Stimulated activated CD8-positive, alpha-beta memory T cell treated with anti-CD3 and anti-CD28 coated beads, Interleukin-15, amount 100 ng/mL, for 24 hours (primary cell): Measurements from ENCODE around the gene PRKN.

Source experiments
- DNase-seq: peaks from one replicate; pipeline ENCODE4 v3.0.0-alpha.2; 2020; ENCODE audit warnings: low read depth

Gene PRKN

DNA sequence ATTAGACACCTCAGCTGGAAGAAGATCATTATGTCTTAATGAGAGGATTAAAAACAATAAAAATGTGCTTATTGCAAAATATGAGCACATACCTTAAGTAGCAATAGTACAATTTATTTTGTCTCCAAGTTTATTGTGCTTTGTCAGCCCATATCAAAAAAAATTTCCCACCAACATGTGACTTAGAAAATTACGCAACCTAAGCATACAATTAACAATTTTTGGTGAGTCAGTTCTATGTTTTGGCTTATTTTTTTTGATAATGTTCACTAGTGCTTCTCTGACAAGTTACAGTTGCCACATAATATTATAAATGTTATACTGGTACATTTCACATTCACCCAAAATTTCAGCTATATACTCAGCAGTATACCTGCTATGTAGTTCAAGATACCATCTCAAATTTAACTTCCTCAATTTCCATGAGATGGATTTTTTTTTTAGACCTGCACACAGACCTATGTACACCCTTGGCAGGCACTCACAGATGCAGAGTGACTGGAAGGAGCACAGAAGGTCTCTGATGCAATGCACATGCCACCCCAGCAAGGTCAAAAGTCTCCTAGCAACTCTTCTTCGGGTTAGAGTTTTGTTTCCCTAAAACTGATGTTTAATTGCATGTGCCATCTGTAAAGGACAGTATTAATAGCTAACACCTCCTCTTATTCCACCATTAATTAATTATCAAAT, 112.4 kb downstream of the PRKN start:
- no peak for DNase-seq

DNA sequence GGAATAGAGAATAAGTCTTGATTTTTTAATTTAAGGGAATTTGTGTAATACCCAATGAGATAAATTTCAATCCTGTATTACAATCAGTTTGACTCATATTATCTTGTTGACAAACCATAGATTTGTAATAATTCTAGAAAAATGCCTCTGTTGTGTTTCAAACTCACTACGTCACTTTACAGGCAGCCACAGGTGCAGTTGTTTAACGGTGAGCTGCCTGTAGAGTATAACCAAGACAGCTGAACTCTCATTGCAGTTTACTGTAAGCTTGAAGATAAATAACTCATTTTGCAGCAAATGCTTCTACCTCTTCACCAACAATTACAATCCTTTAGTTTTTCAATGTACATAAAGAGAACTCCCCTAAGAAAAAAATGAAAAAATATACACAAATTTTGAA, 114.3 kb downstream of the PRKN start:
- no peak for DNase-seq

DNA sequence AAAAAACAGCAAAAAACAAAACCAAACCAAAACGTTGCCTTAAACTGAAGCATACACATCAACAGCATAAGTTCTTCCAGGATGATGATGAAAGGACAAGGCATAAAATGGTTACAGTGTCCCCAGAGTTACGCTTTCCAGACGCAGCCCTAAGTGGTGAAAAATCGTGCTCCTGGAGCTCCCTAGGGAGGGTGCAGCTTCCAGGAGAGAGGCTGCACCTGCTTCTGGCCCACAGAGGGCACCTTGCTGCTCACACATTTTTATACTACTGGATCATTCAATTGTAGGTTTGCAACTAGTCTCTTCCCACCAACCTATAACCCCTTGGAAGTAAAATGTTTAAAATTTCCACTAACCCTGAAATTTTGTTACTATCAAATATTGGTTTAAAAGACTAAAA, 115.0 kb downstream of the PRKN start:
- DNase-seq: no peak

DNA sequence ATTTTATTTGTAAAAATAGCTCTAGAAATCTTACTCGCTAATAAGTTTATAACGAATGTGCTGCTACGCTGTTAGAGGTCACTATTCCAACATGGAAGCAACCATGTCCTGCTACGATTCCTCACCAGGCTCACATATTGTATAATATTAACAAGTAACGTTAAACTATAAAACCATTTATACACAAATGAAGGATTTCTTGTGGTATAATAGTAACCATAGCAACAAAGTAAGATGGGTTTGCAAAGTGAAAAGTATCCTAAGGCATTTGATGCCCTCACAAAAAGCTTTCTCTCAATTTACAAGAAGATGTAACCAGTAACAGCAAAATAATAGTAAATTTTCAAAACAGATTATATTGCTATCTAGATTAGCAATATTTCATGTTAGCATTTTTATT, 117.2 kb downstream of the PRKN start:
- no peak for DNase-seq

DNA sequence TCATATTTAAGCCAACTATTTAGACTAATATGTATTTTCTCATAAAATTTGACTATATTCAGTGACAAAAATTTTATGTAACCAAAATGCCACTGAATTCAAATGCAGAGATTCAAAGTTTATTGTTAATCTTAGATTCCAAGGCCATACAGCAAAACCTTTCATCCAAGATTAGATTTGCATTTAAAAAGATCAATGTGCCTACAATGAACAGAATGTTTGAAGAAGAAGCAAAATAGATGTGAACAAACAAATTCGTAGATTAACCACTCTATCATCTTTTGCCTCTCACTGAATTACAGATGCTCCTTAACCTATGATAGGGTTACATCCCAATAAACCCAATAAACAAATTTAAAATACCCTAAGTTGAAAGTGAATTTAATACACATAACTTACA, 121.7 kb downstream of the PRKN start:
- no peak for DNase-seq

DNA sequence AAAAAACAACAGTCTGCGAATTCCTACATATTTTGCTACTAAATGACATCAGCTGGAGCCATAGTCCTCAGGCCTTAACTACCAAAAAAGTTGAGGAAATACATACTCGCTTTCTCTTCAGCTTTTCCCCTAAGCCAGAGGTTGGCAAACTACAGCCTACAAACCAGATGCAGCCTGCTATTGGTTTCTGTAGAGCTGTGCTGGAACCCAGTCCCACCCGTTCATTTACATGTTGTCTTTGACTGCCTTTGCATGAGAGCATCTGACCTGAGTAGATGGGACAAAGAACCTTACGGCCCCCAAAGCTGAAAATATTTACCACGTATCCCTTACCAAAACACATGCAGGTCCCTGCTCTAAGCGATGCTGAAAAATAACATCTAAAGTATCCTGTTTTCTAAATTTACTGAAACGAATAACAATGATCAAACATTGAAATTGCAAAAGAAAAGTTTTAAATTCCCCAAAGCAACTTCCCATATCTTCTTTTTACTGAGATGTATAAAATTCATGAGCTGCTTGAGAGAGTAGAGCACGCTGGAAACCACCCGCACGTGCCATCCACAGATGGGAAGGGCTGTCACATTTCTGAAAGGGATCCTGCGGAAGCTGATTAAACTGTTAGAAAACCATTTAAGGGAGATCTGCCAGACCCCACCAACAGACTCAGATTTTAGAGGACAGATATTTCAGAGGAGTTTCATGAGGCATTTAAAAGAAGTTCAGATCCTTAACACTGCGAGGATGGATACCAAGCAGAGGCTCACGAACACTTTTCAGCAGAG, 124.1 kb downstream of the PRKN start:
- DNase-seq: no peak

DNA sequence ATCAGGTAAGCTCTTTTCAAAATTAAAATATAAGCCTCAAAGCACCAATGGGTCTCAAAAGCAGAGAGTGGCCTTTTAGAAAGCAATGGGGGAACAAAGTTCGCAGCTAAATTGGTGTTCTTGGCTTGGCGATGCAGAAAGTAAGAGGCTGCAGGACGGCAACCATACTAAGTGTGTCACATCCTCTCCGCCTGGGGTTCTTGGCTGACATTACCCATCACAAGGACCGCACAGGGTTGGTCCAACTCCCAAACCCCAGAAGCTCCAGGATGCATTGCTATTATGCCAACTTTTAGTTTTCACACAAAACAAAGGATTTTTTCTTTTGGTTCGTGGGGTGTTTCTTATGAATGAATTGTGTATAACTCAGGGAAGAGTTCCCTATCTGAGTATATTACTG, 124.8 kb downstream of the PRKN start:
- no peak for DNase-seq

DNA sequence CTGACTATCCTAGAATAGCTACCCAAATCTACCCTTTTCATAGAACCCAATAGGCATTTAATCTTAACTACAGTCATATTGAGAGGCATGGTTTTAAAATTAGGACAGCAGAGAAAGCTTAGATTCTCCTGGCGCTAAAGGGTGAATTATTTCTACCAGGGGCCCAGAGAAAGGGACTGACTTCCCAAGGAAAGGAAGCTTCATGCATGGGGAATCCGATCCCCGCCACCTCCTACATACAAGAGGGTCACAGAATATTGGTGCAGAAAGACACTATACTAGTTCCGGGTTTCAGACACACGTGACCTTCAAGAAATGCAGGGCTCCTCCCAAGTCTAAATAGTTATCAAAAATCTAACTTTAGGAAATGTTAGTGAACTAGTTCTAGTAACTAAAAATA, 130.9 kb downstream of the PRKN start:
- DNase-seq: no peak

DNA sequence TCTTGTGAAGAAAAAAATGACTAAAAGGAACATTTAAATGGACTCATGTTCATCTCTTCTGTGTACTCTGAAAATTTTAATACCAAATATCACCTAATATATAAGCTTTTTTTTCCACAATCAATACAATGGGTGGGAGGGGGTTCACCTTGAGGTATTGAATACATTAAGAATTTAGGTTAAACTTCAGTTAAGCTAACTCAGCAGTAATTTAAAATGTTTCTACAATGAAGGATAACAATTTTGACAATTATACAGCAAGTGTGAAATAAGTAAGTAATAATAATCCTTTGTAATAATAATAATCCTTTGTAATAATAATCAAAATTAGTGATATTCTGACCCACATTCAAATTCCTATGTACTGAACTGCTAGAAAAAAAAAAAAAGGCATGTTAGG, 136.0 kb downstream of the PRKN start:
- DNase-seq: no peak

DNA sequence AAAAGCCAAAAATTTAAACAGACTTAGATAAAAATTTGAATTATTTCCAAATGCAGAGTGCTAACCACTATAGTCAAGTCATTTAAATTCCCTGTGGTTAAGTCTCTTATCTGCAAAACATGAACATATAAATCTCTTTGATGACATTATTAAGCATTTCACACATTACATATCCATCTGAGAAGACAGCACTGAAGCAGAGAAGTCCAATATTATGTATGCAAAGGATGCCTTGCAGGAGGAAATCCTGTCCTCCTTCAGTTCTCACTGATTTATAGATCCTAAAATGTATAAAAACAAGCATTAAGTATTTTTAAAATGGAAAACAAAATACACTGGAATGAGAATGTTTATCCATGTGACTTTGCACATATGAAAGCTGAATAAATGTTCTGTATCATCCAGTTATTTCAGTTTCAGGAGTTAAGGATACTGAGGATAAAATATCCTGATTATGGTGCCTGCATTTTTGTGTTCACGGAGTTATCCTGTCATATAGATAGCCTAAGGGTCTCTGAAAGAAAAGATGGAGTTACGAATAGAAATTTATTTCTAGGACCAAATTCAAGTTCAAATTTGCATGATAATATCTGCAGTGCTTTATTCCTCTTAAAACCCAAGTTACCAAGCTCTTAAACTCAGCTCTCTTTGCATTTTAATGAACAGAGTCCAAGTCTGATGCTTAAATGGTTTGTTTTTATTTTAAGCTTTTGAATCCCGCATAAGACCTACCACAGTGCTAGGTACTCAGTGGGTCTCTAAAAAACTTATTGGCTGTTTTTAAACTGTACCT, 145.4 kb downstream of the PRKN start:
- no peak for DNase-seq

DNA sequence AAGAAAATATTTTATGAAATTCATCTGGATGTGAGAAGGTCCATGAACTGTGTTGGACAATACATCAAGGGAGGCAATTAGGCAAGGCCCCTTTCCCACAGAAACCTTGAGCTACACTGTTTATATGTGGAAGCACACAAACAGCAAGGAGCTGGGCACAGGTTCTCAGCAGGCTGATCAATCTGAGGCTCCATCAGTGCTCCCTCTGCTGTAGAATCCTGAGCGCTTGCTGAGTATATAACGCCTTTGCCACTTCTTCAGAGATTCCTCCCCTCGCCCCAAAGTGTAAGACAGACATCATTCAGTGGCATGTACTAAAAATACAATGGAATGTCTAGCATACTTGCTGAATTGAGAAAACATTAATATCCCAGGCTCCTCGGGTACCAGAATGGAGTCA, 146.9 kb downstream of the PRKN start:
- DNase-seq: no peak

DNA sequence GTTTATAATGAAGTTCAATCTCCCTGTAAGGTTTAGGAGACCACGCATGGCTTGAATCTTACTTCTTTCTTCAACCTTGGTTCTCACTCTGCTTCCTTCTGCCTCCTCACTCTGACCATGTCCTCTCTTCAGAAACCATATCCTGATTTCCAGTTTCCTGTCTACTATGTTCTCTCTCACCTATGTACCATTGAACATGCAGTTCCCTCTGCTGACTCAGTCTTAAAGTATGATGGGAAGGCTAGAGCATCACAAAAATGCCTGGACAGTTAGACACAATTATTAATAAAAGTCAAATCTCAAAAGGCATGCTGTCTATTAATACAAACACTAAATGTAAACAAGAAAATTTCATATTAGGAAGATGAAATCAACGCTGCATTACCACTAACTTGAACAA, 151.6 kb downstream of the PRKN start:
- DNase-seq: no peak

DNA sequence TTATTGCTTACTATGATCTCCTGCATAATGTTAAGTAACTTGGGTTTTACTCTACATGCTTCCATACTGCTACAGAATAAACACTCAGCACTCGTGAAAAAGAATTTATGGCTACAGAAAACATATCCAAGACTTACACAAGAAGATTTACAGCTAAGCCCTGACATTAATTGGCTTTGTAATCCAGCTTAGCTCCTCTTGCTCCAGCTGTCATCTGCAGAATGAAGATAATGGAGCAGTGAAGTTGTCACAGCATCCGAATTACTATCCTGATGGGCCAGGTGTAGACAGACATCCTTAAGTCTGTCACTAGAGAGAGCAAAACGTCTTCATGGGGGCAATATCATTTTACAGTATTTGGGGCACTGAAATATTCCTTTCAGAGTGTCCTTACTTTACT, 155.3 kb downstream of the PRKN start:
- no peak for DNase-seq

DNA sequence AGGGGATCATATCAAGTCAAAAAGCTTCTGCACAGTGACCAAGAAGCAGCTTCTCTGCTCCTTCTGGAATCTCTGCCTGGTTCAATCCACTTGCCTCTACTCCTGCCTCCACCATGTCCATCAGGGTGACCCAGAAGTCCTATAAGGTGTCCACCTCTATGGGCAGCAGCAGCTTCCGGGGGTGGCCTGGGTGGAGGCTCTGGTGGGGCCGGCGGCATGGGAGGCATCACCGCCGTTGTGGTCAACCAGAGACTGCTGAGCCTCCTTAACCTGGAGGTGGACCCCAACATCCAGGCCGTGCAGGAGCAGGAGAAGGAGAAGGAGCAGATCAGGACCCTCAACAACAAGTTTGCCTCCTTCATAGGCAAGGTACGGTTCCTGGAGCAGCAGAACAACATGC, 159.3 kb downstream of the PRKN start:
- no peak for DNase-seq

DNA sequence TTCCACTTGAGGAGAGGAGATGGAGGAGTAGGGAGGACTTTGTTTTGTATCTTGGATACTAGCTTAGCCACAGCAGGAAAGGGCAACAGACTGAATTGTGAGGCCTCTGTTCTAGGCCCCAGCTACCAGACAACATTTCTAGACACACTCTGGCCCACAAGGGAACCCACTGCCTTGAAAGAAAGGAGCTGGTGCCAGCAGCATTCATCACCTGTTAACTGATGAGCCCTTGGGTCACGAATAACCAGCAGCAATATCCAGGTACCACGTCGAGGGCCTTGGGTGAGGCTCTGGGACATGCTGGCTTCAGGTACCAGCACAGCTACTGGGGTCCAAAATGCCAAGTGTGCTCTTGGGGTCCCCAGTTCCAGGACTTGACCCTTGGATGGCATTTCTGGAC, 165.5 kb downstream of the PRKN start:
- no peak for DNase-seq

DNA sequence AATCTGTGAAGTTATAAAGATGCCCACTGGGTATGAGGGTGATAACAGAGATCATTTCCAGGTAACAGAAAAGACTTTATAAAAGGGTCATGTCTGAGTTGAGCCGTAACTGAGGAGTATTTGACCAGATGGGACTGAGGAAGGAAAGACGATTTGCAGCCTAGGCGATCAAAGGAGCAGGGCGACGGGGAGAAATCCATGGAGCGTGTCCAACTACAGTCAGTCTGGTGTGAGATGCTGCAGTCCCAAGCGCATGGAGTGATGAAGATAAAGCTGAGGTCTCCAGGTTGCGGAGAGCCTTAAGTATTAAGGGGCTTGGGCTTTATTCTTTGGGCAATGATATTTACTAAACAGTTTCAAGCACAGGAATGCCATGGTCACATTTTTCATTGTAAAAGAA, 166.7 kb downstream of the PRKN start:
- no peak for DNase-seq

DNA sequence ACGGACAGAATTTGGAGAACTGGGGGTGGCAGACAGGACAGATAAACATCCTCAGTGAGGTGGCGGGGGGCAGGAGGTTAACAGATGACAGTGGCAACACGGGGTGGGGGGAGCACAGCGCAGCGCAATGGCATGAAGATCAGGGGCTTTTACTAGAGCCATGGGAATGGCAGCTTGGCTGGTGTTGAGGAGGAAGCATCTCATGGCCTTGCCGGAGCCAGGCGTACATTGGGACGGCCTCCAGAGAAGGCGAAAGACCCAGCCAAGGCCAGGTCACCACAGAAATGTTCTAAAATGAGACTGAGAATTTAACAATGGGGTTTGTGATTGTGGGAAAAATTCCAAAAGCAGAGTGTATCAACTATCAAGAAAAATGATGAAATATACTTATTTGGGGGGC, 173.0 kb downstream of the PRKN start:
- no peak for DNase-seq

DNA sequence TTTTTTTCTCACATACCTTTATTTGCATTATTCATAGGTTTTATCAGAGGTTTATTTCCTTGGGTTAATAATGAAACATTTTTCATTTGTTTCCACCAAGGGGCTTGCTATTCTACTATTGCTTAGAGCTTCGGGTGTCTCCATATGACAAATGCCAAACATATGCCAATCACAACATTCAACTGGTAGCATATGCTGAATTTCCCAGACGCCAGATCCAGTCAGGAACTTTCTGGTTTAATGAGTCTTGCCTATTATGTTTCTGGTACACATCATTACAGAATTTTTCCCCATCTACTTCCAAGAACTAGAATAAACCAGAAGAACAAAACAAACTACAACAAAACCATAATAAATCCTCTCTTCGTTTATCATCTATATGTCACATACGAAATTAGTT, 180.7 kb downstream of the PRKN start:
- DNase-seq: no peak

DNA sequence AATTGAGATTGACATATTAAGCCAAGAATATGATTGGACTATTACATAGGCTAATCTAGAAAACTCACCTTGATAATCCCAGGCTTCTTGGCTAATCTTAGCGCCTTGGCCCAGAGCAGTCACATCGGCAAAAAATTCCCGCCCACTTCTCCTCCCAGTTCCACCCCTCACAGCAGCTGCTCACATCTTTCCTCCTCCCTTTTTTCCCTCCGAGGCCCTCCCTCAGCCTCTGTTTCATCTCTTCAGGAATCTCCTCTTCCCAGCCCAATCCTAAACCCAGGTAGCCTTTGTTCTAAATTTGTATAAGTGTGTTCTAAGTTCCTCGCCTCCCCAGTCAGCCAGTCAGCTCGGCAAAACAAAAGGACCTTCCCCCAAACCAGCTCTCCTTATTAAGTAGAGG, 184.3 kb downstream of the PRKN start:
- DNase-seq: no peak

DNA sequence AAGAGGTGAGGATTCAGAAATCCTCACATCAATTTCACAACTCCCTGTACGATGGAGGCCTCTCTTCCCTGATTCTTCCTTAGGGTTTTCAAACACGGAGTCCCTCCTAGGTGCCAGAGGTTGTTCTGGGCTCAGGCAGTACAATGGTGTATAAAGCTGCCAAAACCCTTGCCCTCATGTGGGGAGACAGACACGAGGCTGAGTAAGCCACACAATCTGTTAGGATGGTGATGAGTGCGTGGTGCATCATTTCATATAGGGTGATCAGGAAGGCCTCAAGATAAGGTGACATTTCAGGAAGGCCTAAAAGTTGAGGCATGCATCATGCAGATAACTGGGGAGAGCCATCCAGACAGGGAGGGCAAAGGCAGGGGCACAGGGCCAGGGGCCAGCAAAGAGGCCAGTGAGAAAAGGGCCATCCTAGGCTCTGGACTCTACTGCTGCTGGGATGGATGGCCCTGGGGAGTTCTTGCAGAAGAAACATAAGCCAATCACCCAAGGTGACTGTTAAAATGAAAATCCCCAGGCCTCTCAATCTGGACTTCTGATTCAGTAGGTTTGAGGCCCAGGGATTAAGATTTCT, 186.5 kb downstream of the PRKN start:
- no peak for DNase-seq

DNA sequence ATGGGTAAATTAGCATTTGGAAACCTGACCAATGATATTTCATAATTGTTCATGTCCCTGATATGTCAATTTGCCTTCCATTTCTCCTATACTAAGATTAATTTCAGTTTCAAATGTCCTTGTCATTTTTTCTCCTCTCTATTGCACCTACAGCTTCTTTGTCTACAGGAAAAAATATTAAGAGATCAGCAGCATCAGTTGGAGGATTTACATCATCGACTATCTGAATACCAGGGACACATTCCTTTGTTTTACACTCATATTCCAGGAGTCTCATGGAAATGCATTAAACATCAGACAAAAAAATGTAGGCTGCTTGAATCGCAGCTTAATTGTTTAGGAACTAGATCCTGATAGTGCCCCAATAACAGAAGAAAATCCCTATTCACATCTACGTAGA, 188.2 kb downstream of the PRKN start:
- no peak for DNase-seq

DNA sequence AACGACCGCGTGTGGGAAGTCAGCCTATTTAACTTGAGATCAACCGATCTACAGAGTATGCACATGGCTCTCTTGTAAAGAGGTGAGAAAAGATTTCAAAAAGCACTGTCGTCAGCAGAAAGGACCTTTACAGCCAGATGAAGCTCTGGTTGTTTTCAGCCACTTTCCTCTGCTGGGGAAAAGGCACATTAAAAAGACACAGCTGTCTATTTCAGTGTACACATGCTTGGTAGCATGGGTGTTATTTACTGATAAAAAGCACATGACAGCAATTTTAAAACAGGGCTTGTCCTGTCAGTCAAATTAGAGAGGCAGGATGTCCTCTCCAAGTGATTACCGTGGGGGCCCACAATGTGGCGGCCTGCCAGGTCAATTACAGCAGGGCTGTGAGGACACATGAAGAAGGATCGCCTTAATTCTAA, 188.9 kb downstream of the PRKN start:
- DNase-seq: no peak

DNA sequence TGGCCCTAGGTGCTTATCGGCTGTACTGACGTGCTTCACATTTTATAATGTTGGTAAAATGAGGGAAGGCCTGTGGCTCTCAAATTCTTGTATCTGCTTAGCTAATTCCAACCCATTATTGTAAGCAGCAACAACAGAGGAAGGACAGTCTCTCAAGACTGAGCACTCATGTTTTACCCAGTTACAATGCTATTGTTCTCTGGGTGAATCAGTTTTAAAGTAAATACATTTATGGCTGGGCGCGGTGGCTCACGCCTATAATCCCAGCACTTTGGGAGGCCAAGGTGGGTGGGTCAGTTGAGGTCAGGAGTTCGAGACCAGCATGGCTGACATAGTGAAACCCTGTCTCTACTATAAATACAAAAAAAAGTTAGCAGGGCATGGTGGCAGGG, 194.6 kb downstream of the PRKN start:
- DNase-seq: no peak
